HepG2 (cell line): ENCODE data around the gene ATAD1.

Experiments used
- NFRKB ChIP-seq: fragments of 450-650 bp; IDR thresholded peaks from 2 replicates; pipeline ENCODE4 v1.6.1; 2017
- RAD21 ChIP-seq: fragments of 450-650 bp; formaldehyde crosslinking; IDR thresholded peaks from 2 replicates; pipeline ENCODE4 v1.5.0; 2020; ENCODE audit warnings: mild to moderate bottlenecking
- ZNF446 ChIP-seq: sonication (generic); formaldehyde crosslinking; IDR thresholded peaks from 2 replicates; pipeline ENCODE4 v1.5.0; 2020; ENCODE audit warnings: mild to moderate bottlenecking, missing genetic modification reagents
- ZNF737 ChIP-seq: sonication (generic); formaldehyde crosslinking; IDR thresholded peaks from 2 replicates; pipeline ENCODE4 v1.5.0; 2020; ENCODE audit warnings: missing genetic modification reagents, mild to moderate bottlenecking, borderline replicate concordance
- TF ChIP-seq, protein P1 (sequence below): sonication (generic); formaldehyde crosslinking; IDR thresholded peaks from 2 replicates; pipeline ENCODE4 v1.5.0; 2020; ENCODE audit warnings: mild to moderate bottlenecking, missing genetic modification reagents, moderate library complexity

DNA sequence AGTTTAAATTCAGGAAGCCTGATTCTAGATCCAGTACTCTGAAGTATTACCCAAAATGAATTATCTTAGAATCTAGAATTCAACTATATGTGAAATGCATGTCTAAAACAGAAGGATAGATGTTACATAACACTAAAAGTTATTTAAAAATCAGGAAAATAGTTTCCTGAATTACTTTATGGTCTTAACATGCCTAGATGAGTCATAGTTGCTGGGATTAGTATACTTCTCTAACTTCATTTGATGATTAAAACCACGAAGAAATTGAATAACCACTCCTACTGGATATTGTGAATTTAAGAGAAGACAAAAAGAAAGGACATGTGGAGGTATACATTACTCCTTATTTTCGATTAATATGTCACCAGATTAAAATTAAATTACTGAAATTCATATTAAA, 65.5 kb downstream of the ATAD1 start:
- no peak for TF ChIP-seq ZNF737 (CRISPR knock-in tag)
- TF ChIP-seq ZNF446 (CRISPR knock-in tag) = no peak
- no peak for TF ChIP-seq NFRKB
- TF ChIP-seq RAD21 (CRISPR knock-in tag) = no peak
- TF ChIP-seq, protein P1, sequence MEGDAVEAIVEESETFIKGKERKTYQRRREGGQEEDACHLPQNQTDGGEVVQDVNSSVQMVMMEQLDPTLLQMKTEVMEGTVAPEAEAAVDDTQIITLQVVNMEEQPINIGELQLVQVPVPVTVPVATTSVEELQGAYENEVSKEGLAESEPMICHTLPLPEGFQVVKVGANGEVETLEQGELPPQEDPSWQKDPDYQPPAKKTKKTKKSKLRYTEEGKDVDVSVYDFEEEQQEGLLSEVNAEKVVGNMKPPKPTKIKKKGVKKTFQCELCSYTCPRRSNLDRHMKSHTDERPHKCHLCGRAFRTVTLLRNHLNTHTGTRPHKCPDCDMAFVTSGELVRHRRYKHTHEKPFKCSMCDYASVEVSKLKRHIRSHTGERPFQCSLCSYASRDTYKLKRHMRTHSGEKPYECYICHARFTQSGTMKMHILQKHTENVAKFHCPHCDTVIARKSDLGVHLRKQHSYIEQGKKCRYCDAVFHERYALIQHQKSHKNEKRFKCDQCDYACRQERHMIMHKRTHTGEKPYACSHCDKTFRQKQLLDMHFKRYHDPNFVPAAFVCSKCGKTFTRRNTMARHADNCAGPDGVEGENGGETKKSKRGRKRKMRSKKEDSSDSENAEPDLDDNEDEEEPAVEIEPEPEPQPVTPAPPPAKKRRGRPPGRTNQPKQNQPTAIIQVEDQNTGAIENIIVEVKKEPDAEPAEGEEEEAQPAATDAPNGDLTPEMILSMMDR (CRISPR knock-in tag) = no peak
